Smooth muscle cell (in vitro differentiated cells): ENCODE data around the gene FRMD3. TPM values are rescaled to one million over a fixed set of nuclear protein-coding genes. Genes with fewer than 3 reads are reported as not detected.

Source experiments
- DNase-seq: peaks from one replicate; lab custom pipeline; 2025; ENCODE audit not compliant: unreplicated experiment; lab: John Stamatoyannopoulos, UW
- H2AFZ ChIP-seq: fragments of 200-600 bp; sonication (generic); 2 replicates; pipeline ENCODE4 v1.6.0; 2016; ENCODE audit warnings: antibody characterized with exemption, low read depth, mild to moderate bottlenecking
- H3F3A ChIP-seq: fragments of 200-600 bp; sonication (generic); 2 replicates; pipeline ENCODE4 v1.6.0; 2017; ENCODE audit warnings: antibody characterized with exemption, low read depth
- H3K27ac ChIP-seq: fragments of 200-600 bp; sonication (generic); 2 replicates; pipeline ENCODE4 v1.5.1; 2016; ENCODE audit warnings: low read depth, mild to moderate bottlenecking
- H3K27me3 ChIP-seq: fragments of 200-600 bp; sonication (generic); 2 replicates; pipeline ENCODE4 v1.6.1; 2016; ENCODE audit warnings: low read depth, mild to moderate bottlenecking
- H3K36me3 ChIP-seq: fragments of 200-600 bp; sonication (generic); 2 replicates; pipeline ENCODE4 v1.5.1; 2016; ENCODE audit warnings: low read depth
- H3K4me1 ChIP-seq: fragments of 200-600 bp; sonication (generic); 2 replicates; pipeline ENCODE4 v1.5.1; 2016; ENCODE audit warnings: low read depth
- H3K4me2 ChIP-seq: fragments of 200-600 bp; sonication (generic); 2 replicates; pipeline ENCODE4 v1.6.0; 2016; ENCODE audit warnings: mild to moderate bottlenecking
- H3K4me3 ChIP-seq: fragments of 200-600 bp; sonication (generic); 2 replicates; pipeline ENCODE4 v1.5.1; 2016; ENCODE audit warnings: mild to moderate bottlenecking
- H3K79me2 ChIP-seq: fragments of 200-600 bp; sonication (generic); 2 replicates; pipeline ENCODE4 v1.6.0; 2016; ENCODE audit warnings: low read depth, mild to moderate bottlenecking
- H3K9ac ChIP-seq: fragments of 200-600 bp; sonication (generic); 2 replicates; pipeline ENCODE4 v1.6.0; 2016; ENCODE audit warnings: low read depth
- H3K9me3 ChIP-seq: fragments of 200-600 bp; sonication (generic); replicated peaks from 2 replicates; pipeline ENCODE4 v1.5.1; 2016; ENCODE audit warnings: low read depth
- H4K20me1 ChIP-seq: fragments of 200-600 bp; sonication (generic); 2 replicates; pipeline ENCODE4 v1.6.0; 2016; ENCODE audit warnings: low read depth
- CTCF ChIP-seq: fragments of 200-600 bp; sonication (generic); IDR thresholded peaks from 2 replicates; pipeline ENCODE4 v1.5.1; 2017; ENCODE audit warnings: borderline replicate concordance, mild to moderate bottlenecking, antibody characterized with exemption; ENCODE audit not compliant: insufficient read depth, poor library complexity, severe bottlenecking
- WGBS: methylation state at CpG from one replicate; pipeline ENCODE4 v1.1.7; 2016; ENCODE audit warnings: low lambda C conversion rate; 5-methylcytosine and 5-hydroxymethylcytosine counted together
- polyA plus RNA-seq: library from polyadenylated mRNA; unstranded; fragments of >200 nt; fragmentation: Nextera tagmentation; extraction: Ambion mirVana; gene quantifications from 2 replicates; pipeline ENCODE4 v1.2.1, GENCODE V29; 2016
- total RNA-seq: library from RNA; depleted of rRNA; stranded (reverse); fragments of >200 nt; gene quantifications from 2 replicates; pipeline ENCODE4 v1.2.3, GENCODE V29; 2014

FRMD3 gene
- total and polyA plus RNA-seq, 2 experiments from 2014 or later, result 0.72 to 2.8 TPM

DNA sequence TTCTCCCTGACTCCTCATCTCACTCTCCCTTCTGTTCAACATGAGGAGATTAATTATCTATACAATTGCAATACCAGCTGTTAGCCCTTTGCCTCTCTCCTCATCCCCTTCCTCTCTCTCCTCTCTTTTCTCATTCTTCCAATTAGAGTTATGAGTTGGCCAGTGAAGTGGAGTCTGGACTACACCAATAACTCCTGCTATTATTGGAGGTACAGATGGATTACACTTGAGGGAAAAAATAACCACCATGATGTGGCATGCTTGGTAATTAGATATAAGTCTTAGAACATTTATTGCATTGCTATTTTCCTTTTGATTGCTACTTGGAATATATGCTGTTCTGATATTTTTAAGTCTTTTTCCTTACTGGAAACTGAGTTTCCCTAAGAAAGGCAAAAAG is 159.2 kb downstream of the FRMD3 start:
- Histone ChIP-seq H3F3A (no peaks in the 10 kb centered on the region), H3K9me3 (no peaks in the 10 kb centered on the region), H3K27ac (no peak overlapping the region), H2AFZ (no peak overlapping the region), H3K4me3 (no peak overlapping the region), H3K27me3 (no peaks in the 10 kb centered on the region), H3K36me3 (no peaks in the 10 kb centered on the region), H3K9ac (no peak overlapping the region), H4K20me1 (no peaks in the 10 kb centered on the region), H3K4me1 (no peaks in the 10 kb centered on the region), H3K79me2 (no peaks in the 10 kb centered on the region), H3K4me2 (no peak overlapping the region)
- no peak for DNase-seq
- no peak for TF ChIP-seq CTCF

- H3K27ac ChIP-seq, result no peak overlapping the region
- no peak for TF ChIP-seq CTCF
- H3F3A ChIP-seq, result no peaks in the 10 kb centered on the region
- H3K79me2 ChIP-seq, result no peaks in the 10 kb centered on the region
- H3K9me3 ChIP-seq, result no peaks in the 10 kb centered on the region
- 83% methylated on average over 5 of the region's 5 CpGs for WGBS
- no peaks in the 10 kb centered on the region for H3K4me1 ChIP-seq
- no peaks in the 10 kb centered on the region for H3K36me3 ChIP-seq
- H3K9ac ChIP-seq, result no peak overlapping the region
- H3K27me3 ChIP-seq, result no peaks in the 10 kb centered on the region
- no peak overlapping the region for H2AFZ ChIP-seq
- no peak for DNase-seq
- no peak overlapping the region for H3K4me3 ChIP-seq
- H3K4me2 ChIP-seq, result no peak overlapping the region
- H4K20me1 ChIP-seq, result no peaks in the 10 kb centered on the region
Measured at GRCh38 chr9:83372957-83373356, 165.2 kb downstream of the FRMD3 start.

GRCh38 chr9:83367326-83367725 is 170.9 kb downstream of the FRMD3 start:
- no peak for DNase-seq
- no peaks in the 10 kb centered on the region for H3K9me3 ChIP-seq
- 84% methylated on average over 2 of the region's 2 CpGs for WGBS
- TF ChIP-seq CTCF, result no peak
- H3K9ac ChIP-seq, result no peak overlapping the region
- no peak overlapping the region for H3K4me3 ChIP-seq
- no peaks in the 10 kb centered on the region for H3K79me2 ChIP-seq
- H4K20me1 ChIP-seq, result no peaks in the 10 kb centered on the region
- H3K4me2 ChIP-seq, result no peak overlapping the region
- no peaks in the 10 kb centered on the region for H3K36me3 ChIP-seq
- H3K4me1 ChIP-seq, result no peaks in the 10 kb centered on the region
- H3K27ac ChIP-seq, result no peak overlapping the region
- H3F3A ChIP-seq, result no peaks in the 10 kb centered on the region
- H3K27me3 ChIP-seq, result no peaks in the 10 kb centered on the region
- H2AFZ ChIP-seq, result no peak overlapping the region

- Histone ChIP-seq H3K9me3 (no peaks in the 10 kb centered on the region), H3K27me3 (no peaks in the 10 kb centered on the region), H2AFZ (no peak overlapping the region), H3K36me3 (no peaks in the 10 kb centered on the region), H3K9ac (no peak overlapping the region), H3K4me2 (no peak overlapping the region), H4K20me1 (no peaks in the 10 kb centered on the region), H3K4me1 (no peaks in the 10 kb centered on the region), H3K4me3 (no peak overlapping the region), H3K27ac (no peak overlapping the region), H3F3A (no peaks in the 10 kb centered on the region), H3K79me2 (no peaks in the 10 kb centered on the region)
- DNase-seq, result no peak
- TF ChIP-seq CTCF, result no peak
Measured at GRCh38 chr9:83362341-83362995, 175.7 kb downstream of the FRMD3 start.
